Stimulated activated CD8-positive, alpha-beta memory T cell treated with anti-CD3 and anti-CD28 coated beads, Interleukin-7, amount 100 ng/mL, for 4 hours (primary cell): ENCODE measurements around the gene SERPINB11.
"Not testable (repeated sequence)": the region's sequence is repeated elsewhere in the genome, so short reads cannot be mapped to it uniquely, and the experiment has no call there.

Experiments used
- DNase-seq, 2 donors: peaks; one replicate each; pipeline ENCODE4 v3.0.0-alpha.2; 2020; ENCODE audit warnings: low read depth in 2 of 2

SERPINB11 gene

DNA sequence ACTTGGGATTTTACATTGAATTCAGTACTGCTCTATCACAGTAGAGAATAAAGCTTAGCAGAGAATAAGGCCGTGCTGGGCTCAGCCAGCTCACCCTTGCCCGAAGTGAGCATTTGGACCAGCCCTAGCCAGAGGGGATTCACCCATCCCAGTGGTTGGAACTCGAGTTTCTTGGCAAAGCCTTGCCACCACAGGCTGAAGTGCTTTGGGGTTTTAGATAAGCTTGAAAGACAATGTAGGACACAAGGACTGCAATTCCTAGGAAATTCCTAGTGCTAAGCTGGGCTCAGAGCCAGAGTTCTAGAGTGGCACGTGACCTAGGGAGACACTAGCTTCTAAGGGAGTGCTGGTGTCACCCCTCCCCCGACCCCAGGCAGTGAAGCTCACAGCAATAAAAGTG is 28.0 kb downstream of the SERPINB11 start:
- no peak for DNase-seq

DNA sequence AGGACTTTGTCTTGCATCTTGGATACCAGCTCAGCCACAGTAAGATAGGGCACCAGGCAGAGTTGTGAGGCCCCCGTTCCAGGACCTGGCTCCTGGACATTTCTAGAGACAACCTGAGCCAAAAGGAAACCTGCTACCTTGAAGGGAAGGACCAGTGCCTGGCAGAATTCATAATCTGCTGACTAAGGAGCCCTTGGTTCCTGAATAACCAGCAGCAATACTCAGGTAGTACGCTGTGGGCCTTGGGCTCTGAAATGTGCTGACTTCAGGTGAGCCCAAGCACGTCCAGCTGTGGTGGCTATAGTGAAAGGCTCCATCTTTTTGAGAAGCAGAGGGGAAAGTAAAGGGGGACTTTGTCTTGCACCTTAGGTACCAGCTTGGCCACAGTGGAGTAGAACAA is 28.5 kb downstream of the SERPINB11 start:
- DNase-seq: no peak

DNA sequence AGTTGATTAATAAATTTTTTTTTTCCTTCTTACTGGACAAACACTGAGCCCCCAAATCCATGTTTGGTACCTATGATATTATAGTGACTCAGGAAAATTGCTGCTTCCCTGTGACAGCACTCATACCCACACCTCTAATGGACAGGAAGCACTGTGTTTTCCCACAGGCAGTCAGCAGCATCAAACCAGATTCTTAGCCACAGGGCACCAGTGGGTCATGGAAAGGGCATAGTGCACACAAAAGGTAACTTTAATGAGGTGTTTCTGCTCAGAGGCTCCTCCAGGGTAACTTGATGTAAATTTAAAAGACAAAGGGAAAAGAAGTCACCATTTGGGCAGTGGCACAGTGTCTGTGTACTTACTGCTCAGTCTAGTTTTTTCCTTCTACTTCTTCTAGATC is 34.1 kb downstream of the SERPINB11 start:
- DNase-seq: no peak

DNA sequence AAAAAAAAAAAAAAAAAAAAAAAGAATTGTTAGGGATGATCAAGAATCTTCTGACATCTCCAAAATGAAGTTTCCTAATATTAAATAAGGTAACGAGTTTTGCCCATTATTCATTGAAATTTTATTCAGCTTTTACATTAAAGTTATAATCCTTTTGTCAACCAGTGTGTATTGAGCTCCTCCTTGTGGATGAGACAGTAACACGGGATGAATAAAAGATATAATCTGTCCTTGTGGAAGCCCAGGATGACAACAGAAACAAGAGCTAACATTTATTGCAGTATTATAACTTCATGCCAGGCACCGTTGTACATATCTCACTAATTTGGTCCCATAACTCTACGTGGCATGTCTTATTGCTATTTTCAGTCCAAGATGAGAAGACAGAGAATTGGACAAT is 39.0 kb downstream of the SERPINB11 start:
- no peak for DNase-seq

GRCh38 chr18:63747006-63747405 is 44.2 kb downstream of the SERPINB11 start:
- no peak for DNase-seq

GRCh38 chr18:63749489-63749888 is 46.7 kb downstream of the SERPINB11 start:
- DNase-seq: no peak

DNA sequence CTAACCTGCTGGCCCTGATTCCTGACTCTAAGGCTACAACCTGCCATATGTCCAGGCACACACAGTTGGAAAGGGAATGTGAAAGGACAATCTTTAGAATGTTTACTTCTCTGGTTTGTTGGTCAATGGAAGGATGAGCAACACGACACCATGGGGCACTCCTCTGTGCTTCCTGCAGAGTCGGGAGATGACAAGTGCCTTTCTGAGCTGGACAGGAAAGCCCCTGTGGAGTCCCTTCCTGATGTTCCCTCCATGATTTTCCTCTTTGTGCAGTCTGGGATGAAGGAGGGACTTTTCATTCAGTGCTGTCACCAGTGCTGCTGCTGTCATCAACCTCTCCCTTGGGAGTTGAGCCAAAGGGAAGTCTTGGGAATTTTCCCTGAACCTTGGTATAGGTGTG is 49.9 kb downstream of the SERPINB11 start:
- no peak for DNase-seq

DNA sequence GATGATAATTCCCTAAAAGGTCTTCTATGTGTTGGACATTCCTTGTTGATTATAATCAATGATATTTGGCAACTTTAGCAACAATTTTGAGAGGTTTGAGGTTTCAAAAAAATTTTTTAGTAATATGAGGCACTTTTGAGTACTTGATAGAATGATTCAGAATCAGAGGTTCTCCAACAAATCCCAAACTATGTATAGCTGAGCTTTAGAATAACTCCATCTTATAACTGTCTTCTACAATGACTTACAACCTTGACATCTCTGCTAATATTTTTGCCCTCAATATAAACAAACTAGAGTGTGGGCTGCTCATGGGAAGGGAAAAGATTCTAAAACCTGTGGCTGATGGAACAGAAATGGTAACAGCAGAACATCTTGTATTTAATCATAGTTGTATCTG is 50.9 kb downstream of the SERPINB11 start:
- no peak for DNase-seq

GRCh38 chr18:63757541-63757940 is 54.8 kb downstream of the SERPINB11 start:
- no peak for DNase-seq

DNA sequence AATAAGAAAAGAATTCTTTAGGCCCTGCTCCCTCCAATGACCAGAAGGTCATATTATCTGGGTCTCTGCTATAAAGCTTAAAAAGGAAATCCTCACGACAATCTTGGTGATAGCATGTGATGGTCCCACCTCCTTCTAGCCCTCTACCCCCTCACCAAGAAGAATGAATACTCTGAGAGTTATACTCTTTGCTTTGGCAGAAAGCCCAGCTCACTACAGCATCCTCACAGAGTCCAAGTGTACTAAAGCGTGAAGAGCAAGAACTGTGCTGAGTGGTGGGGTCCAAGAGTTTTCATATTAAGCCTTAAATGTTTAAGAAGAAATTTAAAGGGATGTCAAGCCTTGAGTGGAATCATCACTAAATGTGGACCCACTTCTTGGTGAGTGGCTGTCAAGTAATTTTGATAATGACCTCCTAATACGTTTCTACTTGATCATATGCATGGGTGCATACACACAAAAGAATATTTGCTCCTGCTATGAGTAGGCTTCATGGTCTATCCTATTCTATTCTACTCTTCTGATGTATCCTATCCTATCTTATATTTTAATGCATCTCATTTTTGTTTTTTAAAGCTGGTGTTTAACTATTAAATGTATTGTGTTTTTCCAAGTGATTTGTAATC is 56.0 kb downstream of the SERPINB11 start:
- DNase-seq: no peak

GRCh38 chr18:63759786-63760185 is 57.0 kb downstream of the SERPINB11 start:
- DNase-seq: not testable (repeated sequence)

DNA sequence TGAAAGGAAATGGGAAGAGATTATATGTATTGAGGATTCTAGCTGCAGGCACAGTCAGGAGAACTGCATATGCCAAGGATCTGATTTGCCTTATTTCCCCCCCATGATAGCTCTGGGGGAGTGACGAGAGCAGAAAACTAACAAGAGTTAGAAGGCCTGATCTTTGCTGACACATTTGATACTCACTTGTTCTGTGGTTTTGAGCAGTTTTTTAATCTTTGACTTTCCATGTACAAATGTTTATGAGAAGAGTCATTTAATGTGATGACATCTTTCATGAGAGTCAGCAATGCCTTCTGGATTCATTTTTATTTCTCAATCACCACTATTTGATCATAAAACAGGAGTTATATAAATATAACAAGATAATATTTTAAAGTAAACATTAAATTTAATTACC is 59.8 kb downstream of the SERPINB11 start:
- DNase-seq: no peak

DNA sequence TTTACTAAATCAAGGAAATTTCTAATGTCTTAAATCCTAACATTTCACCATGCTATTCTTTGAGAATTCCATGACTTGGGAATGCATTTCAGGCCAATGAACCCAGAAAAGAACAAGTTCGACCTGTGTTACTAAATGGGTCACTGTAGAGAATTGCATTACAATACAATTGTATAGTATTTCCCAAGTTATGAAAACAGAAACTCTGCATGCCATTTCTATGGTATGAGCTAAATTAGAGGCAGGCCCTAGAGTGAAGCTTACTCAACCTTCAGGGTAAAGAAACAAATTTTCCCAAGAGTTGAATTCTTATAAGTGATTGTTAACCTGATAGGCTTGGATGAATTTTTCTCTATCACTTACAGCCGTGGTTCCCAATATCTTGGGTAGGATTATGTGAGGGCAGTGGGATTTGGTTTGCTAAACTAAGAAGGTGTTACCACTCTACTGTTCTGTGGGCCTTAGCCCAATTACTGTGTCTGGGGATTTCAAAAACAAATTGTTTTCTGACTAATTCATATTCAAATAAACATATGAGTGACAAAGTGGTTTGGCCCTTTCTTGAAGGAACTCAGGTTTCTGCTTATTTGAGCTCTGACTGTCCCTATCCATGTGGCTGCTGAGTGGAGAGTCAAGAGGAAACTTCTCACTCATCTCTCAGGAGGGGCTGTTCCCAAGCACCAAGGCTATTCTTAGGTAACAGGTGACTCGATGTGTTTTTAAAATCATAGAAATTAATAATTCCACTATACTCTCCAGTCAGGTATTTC is 61.3 kb downstream of the SERPINB11 start:
- DNase-seq: no peak

GRCh38 chr18:63765837-63766236 is 63.1 kb downstream of the SERPINB11 start:
- no peak for DNase-seq
